ENCODE data around the gene CCDC138. TPM values are rescaled to one million over a fixed set of nuclear protein-coding genes. Genes with fewer than 3 reads are reported as not detected.

Gene CCDC138
- total RNA-seq, 2 donors from 2014 or later = 29.7 to 30.2 TPM

DNA sequence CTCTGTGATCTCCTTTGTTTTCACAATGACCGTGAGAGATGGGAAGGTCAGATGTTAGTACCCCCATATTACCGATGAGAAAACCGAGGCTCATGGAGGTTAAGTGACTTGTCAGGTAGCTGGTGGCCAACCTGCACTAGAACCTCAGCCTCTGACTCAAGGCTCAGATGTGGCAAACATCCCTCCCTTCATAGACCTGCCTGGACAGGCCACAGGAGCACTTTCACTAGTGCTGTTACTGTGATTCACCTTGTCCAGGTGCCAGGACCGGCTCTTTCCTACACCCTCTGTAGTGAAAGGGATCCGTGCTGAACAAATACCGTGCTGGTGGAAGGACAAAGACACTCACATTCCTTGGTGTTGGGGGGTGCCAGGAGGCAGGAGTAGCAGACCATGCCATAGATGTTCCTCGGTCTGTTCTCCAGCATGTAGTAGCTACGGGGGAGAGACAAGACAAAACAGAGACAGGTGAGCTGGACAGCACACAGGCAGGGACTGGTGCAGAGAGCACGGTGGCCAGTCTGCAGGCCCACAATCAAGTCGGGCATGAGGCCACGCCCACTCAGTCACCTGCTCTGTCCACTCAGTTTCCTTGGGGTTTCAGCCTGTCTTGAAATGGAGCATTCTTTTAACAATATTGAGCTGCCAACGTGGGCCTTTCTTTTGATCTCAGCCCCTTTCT is 136.6 kb downstream of the CCDC138 start:
- no peaks in the 10 kb centered on the region for H3K4me1 ChIP-seq (ENCODE audit: control insufficient read depth, insufficient read depth, low read length)
- H3K27ac ChIP-seq (ENCODE audit: low read depth, low read length) = no peak overlapping the region
- H3K36me3 ChIP-seq (ENCODE audit: control insufficient read depth, insufficient read depth, low read length) = no peaks in the 10 kb centered on the region
- H3K4me1 Mint-ChIP-seq = no peaks in the 10 kb centered on the region
- no peak overlapping the region for H3K27ac Mint-ChIP-seq
- DNase-seq = peak; percentile 31
- 89 to 94% methylated on average over 8 to 12 of the region's 12 CpGs for WGBS, 2 experiments (ENCODE audit: insufficient coverage in 1 of 2, insufficient read length in 1 of 2)
- TF ChIP-seq, protein P1, sequence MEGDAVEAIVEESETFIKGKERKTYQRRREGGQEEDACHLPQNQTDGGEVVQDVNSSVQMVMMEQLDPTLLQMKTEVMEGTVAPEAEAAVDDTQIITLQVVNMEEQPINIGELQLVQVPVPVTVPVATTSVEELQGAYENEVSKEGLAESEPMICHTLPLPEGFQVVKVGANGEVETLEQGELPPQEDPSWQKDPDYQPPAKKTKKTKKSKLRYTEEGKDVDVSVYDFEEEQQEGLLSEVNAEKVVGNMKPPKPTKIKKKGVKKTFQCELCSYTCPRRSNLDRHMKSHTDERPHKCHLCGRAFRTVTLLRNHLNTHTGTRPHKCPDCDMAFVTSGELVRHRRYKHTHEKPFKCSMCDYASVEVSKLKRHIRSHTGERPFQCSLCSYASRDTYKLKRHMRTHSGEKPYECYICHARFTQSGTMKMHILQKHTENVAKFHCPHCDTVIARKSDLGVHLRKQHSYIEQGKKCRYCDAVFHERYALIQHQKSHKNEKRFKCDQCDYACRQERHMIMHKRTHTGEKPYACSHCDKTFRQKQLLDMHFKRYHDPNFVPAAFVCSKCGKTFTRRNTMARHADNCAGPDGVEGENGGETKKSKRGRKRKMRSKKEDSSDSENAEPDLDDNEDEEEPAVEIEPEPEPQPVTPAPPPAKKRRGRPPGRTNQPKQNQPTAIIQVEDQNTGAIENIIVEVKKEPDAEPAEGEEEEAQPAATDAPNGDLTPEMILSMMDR (conservative IDR thresholded peaks at IDR 0.05) = no peak
- H3K36me3 Mint-ChIP-seq (ENCODE audit: low read depth) = no peaks in the 10 kb centered on the region
- peaks cover 2% of the 10 kb centered on the region for H3K27me3 Mint-ChIP-seq (ENCODE audit: insufficient read depth)
- no peaks in the 10 kb centered on the region for H3K9me3 Mint-ChIP-seq
- no peak overlapping the region for H3K9ac ChIP-seq (ENCODE audit: extremely low read depth, low read length, poor library complexity, severe bottlenecking)
- no peaks in the 10 kb centered on the region for H3K27me3 ChIP-seq (ENCODE audit: control insufficient read depth, insufficient read depth, low read length, poor library complexity, severe bottlenecking)
- no peak overlapping the region for H3K4me3 Mint-ChIP-seq
- no peaks in the 10 kb centered on the region for H3K9me3 ChIP-seq (ENCODE audit: control insufficient read depth, low read length)
- H3K4me3 ChIP-seq (ENCODE audit: low read length) = no peak overlapping the region

DNA sequence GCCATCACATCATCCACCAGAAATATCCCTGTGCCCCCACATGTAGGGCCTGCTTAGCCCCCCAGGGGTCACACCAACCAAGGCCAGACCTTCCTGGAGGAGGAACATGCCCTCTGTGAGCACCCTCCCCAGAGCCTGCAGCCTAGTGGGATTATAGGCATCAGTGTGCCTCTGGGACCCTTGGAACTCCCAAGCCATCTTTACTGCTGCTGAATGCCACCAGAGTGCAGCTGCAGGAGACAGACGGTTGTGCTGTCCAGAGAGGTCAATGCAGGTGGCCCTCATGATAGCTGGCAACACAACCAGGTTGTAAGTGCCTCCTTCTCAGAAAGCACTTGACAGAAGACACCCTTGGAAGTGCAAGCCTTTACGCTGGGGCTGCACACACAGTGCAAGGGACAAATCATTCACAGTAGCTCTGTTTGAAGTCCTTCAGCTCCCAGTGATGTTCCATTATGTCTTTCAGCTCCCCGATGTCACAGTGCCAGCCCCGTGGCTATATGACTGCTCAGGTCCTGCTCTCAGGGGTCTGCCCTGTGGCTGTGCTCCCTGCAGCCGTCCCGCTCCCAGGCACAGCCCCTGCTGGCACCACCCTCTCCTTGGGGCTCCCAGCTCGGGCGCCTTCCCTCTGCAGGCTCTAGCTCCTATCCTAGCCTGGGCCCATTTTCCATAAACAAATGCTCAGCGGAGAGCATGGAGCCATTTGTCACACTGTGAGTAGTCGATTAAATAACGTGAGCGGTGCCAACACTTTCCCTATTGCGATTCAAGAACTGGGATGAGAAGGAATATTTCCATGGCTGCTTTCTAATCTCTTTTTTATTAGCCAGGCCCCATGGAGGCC is 137.4 kb downstream of the CCDC138 start:
- no peak overlapping the region for H3K27ac Mint-ChIP-seq
- no peaks in the 10 kb centered on the region for H3K4me1 Mint-ChIP-seq
- peaks cover 3% of the 10 kb centered on the region for H3K27me3 Mint-ChIP-seq (ENCODE audit: insufficient read depth)
- WGBS, 2 experiments (ENCODE audit: insufficient coverage in 1 of 2, insufficient read length in 1 of 2) = 92% methylated on average over 12 to 13 of the region's 13 CpGs
- no peak overlapping the region for H3K4me3 Mint-ChIP-seq
- no peaks in the 10 kb centered on the region for H3K9me3 Mint-ChIP-seq
- Histone ChIP-seq H3K27ac (ENCODE audit: low read depth, low read length) (no peak overlapping the region), H3K9ac (ENCODE audit: extremely low read depth, low read length, poor library complexity, severe bottlenecking) (no peak overlapping the region), H3K36me3 (ENCODE audit: control insufficient read depth, insufficient read depth, low read length) (no peaks in the 10 kb centered on the region), H3K4me1 (ENCODE audit: control insufficient read depth, insufficient read depth, low read length) (no peaks in the 10 kb centered on the region), H3K27me3 (ENCODE audit: control insufficient read depth, insufficient read depth, low read length, poor library complexity, severe bottlenecking) (no peaks in the 10 kb centered on the region), H3K4me3 (ENCODE audit: low read length) (no peak overlapping the region), H3K9me3 (ENCODE audit: control insufficient read depth, low read length) (no peaks in the 10 kb centered on the region)
- H3K36me3 Mint-ChIP-seq (ENCODE audit: low read depth) = no peaks in the 10 kb centered on the region
- TF ChIP-seq, protein P1 (conservative IDR thresholded peaks at IDR 0.05) = no peak
- DNase-seq = peak; percentile 41

DNA sequence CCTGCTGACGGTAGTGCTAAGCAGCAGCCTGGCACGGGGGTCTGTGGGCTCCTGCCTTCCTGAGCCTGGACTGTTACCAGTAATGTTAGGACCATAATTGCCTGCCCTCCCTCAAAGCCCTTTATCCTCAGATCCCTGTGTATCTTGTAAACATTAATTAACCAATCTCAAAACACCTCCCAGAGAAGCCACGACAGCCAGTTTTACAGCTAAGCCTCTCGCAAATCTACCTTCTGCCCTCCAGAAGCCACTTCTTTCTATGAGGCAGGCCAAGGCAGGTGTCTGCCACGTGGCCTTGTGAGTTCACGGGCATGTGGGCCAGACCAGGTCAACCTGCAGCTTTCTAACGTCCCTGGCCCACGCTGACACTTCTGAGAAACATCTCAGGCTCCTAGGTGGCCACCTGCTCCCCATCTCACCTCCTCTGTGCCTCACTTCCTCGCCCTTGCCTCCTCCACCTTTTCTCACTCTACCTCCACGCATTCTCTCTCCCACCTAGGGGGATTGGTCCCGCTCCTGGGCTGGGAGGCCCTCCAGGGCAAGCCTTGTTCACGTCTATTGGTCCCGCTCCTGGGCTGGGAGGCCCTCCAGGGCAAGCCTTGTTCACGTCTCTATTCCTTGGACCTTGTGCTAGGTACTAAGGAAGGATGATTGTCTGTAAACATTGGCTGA is 138.1 kb downstream of the CCDC138 start:
- peak; percentile 35 for DNase-seq
- Mint-ChIP-seq H3K9me3 (no peaks in the 10 kb centered on the region), H3K27ac (no peak overlapping the region), H3K27me3 (ENCODE audit: insufficient read depth) (peaks cover 3% of the 10 kb centered on the region), H3K36me3 (ENCODE audit: low read depth) (no peaks in the 10 kb centered on the region), H3K4me1 (no peaks in the 10 kb centered on the region), H3K4me3 (no peak overlapping the region)
- no peak overlapping the region for H3K27ac ChIP-seq (ENCODE audit: low read depth, low read length)
- WGBS, 2 experiments (ENCODE audit: insufficient coverage in 1 of 2, insufficient read length in 1 of 2) = 91 to 95% methylated on average over 8 to 14 of the region's 14 CpGs
- TF ChIP-seq, protein P1 (conservative IDR thresholded peaks at IDR 0.05) = no peak
- H3K27me3 ChIP-seq (ENCODE audit: control insufficient read depth, insufficient read depth, low read length, poor library complexity, severe bottlenecking) = no peaks in the 10 kb centered on the region
- H3K4me3 ChIP-seq (ENCODE audit: low read length) = no peak overlapping the region
- H3K9me3 ChIP-seq (ENCODE audit: control insufficient read depth, low read length) = no peaks in the 10 kb centered on the region
- no peaks in the 10 kb centered on the region for H3K4me1 ChIP-seq (ENCODE audit: control insufficient read depth, insufficient read depth, low read length)
- no peaks in the 10 kb centered on the region for H3K36me3 ChIP-seq (ENCODE audit: control insufficient read depth, insufficient read depth, low read length)
- H3K9ac ChIP-seq (ENCODE audit: extremely low read depth, low read length, poor library complexity, severe bottlenecking) = no peak overlapping the region
